Small intestine (tissue), 7 donors: ENCODE measurements around the gene OR51M1. TPM values are rescaled to one million over a fixed set of nuclear protein-coding genes. Genes with fewer than 3 reads are reported as not detected.
"Not testable (repeated sequence)": the region's sequence is repeated elsewhere in the genome, so short reads cannot be mapped to it uniquely, and the experiment has no call there.

ENCODE experiments used
- DNase-seq, 2 donors: peaks; one replicate each; pipeline versions ENCODE4 v3.0.0 to v3.0.0-alpha.2; 2013
- FAIRE-seq: peaks from 2 replicates; lab custom pipeline; 2012; peaks lifted over from hg19 to GRCh38; lab: Jason Lieb, UNC
- H3K27ac ChIP-seq, 3 donors: one replicate each; pipeline ENCODE4 v1.5.1; 2013; ENCODE audit warnings: low read length in 2 of 3, mild to moderate bottlenecking in 2 of 3, control low read depth in 1 of 3, inconsistent platforms in 1 of 3, low read depth in 1 of 3, moderate library complexity in 1 of 3
- H3K27me3 ChIP-seq, 3 donors: one replicate each; pipeline ENCODE4 v1.6.1; 2013; ENCODE audit warnings: low read length in 3 of 3, inconsistent platforms in 1 of 3; ENCODE audit not compliant: control insufficient read depth in 3 of 3, insufficient read depth in 3 of 3
- H3K36me3 ChIP-seq, 3 donors: one replicate each; pipeline ENCODE4 v1.6.1; 2013; ENCODE audit warnings: low read length in 3 of 3, inconsistent platforms in 1 of 3, low read depth in 1 of 3, mild to moderate bottlenecking in 1 of 3, moderate library complexity in 1 of 3; ENCODE audit not compliant: control insufficient read depth in 3 of 3, insufficient read depth in 2 of 3
- H3K4me1 ChIP-seq, 3 donors: one replicate each; pipeline ENCODE4 v1.6.1; 2013; ENCODE audit warnings: low read length in 2 of 3, inconsistent platforms in 1 of 3, low read depth in 1 of 3, mild to moderate bottlenecking in 1 of 3, moderate library complexity in 1 of 3; ENCODE audit not compliant: control insufficient read depth in 3 of 3, insufficient read depth in 2 of 3
- H3K4me3 ChIP-seq, 3 donors: one replicate each; pipeline ENCODE4 v1.5.1; 2013; ENCODE audit warnings: low read length in 3 of 3, control low read depth in 1 of 3, inconsistent platforms in 1 of 3, low read depth in 1 of 3, mild to moderate bottlenecking in 1 of 3, moderate library complexity in 1 of 3
- H3K9me3 ChIP-seq, 2 donors: one replicate each; pipeline ENCODE4 v1.6.1; 2013; ENCODE audit warnings: low read depth in 1 of 2, low read length in 1 of 2; ENCODE audit not compliant: control insufficient read depth in 2 of 2, insufficient read depth in 1 of 2
- WGBS, 3 donors: extraction: QIAGEN DNeasy Blood & Tissue Kit; methylation state at CpG; one replicate each; pipeline ENCODE4 v1.1.7; 2013; 5-methylcytosine and 5-hydroxymethylcytosine counted together
- polyA plus RNA-seq, 4 donors: library from polyadenylated mRNA; stranded (reverse) in 3 of 4; unstranded in 1 of 4; fragments of 200-250 nt in 3 of 4; fragments of 120-200 nt in 1 of 4; gene quantifications; one replicate each; pipeline versions ENCODE4 v1.2.1 to v1.2.3, GENCODE V29; 2013
- donor health status: healthy with polysubstance abuse.
- donor health status: control.
- donor health status: control.
- donor health status: Bipolar disorder and iron deficiency.
- donor health status: healthy.

The OR51M1 gene
- polyA plus RNA-seq, 4 donors, result not detected

DNA sequence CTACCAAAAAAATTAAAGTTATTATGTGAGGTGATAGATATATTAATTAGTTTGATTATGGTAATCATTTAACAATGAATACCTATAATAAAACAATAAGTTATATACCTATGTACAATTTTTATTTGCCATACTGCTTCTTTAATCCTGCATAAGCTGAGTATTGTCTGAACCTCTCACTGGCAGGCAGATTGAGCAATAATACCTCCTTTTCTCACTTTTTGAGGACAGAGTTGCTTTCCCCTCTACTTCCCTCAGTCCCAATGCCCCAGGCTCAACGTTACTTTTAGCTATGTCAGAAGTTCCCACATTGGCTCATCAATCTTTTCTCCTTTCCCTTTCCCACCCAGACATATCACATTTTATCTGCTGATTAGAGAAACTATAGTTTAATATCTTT is 34.1 kb upstream of the OR51M1 start:
- Histone ChIP-seq H3K4me1 (no peaks in the 10 kb centered on the region), H3K27me3 (no peaks in the 10 kb centered on the region), H3K9me3 (no peaks in the 10 kb centered on the region), H3K27ac (no peak overlapping the region), H3K36me3 (no peaks in the 10 kb centered on the region), H3K4me3 (no peak overlapping the region)
- DNase-seq, result no peak
- 20 to 43% (median 42%) methylated on average over 1 of the region's 1 CpG for WGBS, 3 donors
- FAIRE-seq, result no peak

DNA sequence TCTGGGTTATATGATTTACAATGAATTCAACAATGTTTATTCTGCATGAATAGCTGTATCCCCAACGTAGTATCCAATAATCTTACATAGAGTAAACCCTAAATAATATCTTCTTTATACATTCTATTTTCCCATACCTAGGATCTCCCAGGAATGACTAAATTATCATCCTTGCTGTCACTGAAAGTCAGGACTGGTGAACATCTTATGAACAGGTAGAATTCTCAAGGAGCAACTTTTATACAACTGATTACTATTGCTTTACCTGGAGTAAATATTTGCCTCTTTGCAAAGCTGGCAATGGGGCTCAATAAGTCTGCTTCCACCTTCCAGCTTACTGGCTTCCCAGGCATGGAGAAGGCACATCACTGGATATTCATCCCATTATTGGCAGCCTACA is 32.4 kb upstream of the OR51M1 start, which contains the start of gene OR51B6:
TSS of gene OR51B6 (plus strand) at position 301 of the 400 bp plus-strand sequence. CDS start at position 301, 0 bp downstream.
- no peaks in the 10 kb centered on the region for H3K36me3 ChIP-seq
- no peak within 1 kb of the TSS for H3K4me3 ChIP-seq
- H3K27me3 ChIP-seq, result no peaks in the 10 kb centered on the region
- no peak within 1 kb of the TSS for H3K27ac ChIP-seq
- no peaks in the 10 kb centered on the region for H3K9me3 ChIP-seq
- DNase-seq (no peak), FAIRE-seq (no peak)
- H3K4me1 ChIP-seq, result no peaks in the 10 kb centered on the region
- WGBS, 3 donors, result 31 to 44% (median 43%) methylated on average over 1 of the region's 1 CpG

DNA sequence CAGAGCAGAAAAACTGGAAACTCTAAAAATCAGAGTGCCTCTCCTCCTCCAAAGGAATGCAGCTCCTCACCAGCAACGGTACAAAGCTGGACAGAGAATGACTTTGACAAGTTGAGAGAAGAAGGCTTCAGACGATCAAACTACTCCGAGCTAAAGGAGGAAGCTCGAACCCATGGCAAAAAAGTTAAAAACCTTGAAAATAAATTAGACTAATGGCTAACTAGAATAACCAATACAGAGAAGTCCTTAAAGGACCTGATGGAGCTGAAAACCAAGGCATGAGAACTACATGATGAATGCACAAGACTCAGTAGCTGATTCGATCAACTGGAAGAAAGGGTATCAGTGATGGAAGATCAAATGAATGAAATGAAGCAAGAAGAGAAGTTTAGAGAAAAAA is 27.6 kb upstream of the OR51M1 start:
- not testable (repeated sequence) for H3K9me3 ChIP-seq, FAIRE-seq, H3K36me3 ChIP-seq, H3K4me1 ChIP-seq, H3K27ac ChIP-seq, H3K4me3 ChIP-seq, H3K27me3 ChIP-seq, DNase-seq
- WGBS, 3 donors, result 81 to 88% (median 85%) methylated on average over 3 to 5 of the region's 5 CpGs

DNA sequence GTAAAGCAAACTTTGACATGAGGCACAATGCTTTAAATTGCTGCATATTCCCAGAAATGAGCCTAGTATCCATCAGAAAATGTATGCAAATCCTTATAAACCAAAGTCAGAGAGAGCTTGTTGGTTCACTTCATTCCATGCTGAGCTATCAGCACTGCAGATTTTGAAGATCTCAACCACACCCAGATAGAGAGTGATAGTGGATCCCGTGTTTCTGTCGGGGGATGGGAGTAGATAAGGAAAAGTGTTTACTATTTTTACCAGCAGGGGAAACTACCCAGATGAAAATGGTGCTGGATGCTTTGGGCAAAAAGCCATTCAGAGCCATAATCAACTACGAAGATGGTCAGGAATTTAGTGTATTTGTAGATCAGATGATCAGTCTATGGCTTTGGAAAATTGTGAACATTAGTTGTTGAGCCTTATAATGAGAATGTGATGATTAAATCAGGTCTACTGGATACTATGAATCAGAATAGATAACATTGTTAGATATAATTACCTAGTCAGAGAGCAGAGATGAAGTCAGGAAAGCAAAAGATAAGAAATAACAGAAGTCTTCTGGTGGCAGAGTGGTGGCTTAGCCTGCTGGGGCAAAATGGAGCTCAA is 21.5 kb upstream of the OR51M1 start:
- no peaks in the 10 kb centered on the region for H3K36me3 ChIP-seq
- H3K27ac ChIP-seq, result no peak overlapping the region
- DNase-seq (no peak), FAIRE-seq (no peak)
- H3K9me3 ChIP-seq, result no peaks in the 10 kb centered on the region
- 51 to 59% (median 52%) methylated on average over 3 of the region's 3 CpGs for WGBS, 3 donors
- H3K27me3 ChIP-seq, result no peaks in the 10 kb centered on the region
- no peaks in the 10 kb centered on the region for H3K4me1 ChIP-seq
- no peak overlapping the region for H3K4me3 ChIP-seq

DNA sequence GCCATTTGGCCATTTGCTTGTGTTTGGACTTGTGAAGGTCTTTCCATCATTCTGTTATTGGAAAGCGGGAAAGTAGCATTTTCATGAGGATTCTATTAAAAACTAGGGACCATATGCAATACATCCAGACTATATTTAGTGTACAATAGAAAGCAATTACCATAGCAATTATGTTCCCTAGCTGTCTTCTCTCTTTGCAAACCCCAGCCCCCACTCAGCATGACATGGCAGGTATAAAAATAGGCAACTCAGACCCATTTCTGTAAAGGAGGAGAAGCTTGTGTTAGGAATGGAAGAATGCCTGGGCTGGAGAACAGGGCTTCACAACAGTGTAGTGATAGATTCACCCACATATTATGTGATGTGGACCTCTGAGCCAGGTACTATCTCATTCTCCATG is 19.9 kb upstream of the OR51M1 start:
- DNase-seq (no peak), FAIRE-seq (no peak)
- Histone ChIP-seq H3K27ac (no peak overlapping the region), H3K9me3 (no peaks in the 10 kb centered on the region), H3K36me3 (no peaks in the 10 kb centered on the region), H3K4me3 (no peak overlapping the region), H3K27me3 (no peaks in the 10 kb centered on the region), H3K4me1 (no peaks in the 10 kb centered on the region)
- WGBS, 3 donors, result 83 to 93% (median 83%) methylated on average over 1 of the region's 1 CpG

DNA sequence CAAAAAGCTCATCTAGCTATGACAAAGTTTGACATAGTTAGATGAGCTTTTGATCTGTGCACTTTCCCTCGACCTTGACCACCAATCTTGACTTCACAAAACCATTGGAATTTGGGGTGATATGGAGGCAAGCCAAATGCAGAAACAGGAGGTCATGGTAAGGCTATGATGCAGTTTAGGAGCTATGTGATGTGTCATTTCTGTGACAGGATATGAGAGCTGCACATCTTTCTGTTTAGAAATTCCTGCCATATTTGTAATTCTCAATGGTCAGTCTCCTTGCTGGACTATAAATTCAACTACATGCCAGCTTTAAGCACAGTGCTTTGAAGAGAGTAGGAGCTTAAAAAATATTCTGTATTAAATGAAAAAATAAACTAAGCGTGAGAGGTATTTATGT is 19.4 kb upstream of the OR51M1 start:
- Histone ChIP-seq H3K4me1 (no peaks in the 10 kb centered on the region), H3K36me3 (no peaks in the 10 kb centered on the region), H3K9me3 (no peaks in the 10 kb centered on the region), H3K27me3 (no peaks in the 10 kb centered on the region), H3K27ac (no peak overlapping the region), H3K4me3 (no peak overlapping the region)
- WGBS, 3 donors, result 18 to 53% (median 45%) methylated on average over 1 to 2 of the region's 2 CpGs
- DNase-seq (no peak), FAIRE-seq (no peak)

DNA sequence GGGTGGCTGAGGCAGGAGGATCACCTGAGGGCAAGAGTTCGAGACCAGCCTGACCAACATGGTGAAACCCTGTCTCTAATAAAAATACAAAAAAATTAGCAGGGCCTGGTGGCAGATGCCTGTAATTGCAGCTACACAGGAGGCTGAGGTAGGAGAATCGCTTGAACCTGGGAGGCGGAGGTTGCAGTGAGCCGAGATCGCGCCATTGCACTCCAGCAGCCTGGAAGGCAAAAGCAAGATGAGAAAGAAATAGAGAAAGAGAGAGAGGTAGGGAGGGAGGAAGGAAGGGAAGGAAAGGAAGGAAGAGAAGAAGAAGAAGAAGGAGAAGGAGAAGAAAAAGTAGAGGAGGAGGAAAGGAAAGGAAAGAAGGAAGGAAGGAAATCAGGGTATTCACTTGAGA is 17.2 kb upstream of the OR51M1 start:
- WGBS, 3 donors, result 73 to 90% (median 89%) methylated on average over 6 of the region's 6 CpGs
- not testable (repeated sequence) for H3K4me3 ChIP-seq, H3K27me3 ChIP-seq, FAIRE-seq, H3K36me3 ChIP-seq, DNase-seq, H3K9me3 ChIP-seq, H3K27ac ChIP-seq, H3K4me1 ChIP-seq

DNA sequence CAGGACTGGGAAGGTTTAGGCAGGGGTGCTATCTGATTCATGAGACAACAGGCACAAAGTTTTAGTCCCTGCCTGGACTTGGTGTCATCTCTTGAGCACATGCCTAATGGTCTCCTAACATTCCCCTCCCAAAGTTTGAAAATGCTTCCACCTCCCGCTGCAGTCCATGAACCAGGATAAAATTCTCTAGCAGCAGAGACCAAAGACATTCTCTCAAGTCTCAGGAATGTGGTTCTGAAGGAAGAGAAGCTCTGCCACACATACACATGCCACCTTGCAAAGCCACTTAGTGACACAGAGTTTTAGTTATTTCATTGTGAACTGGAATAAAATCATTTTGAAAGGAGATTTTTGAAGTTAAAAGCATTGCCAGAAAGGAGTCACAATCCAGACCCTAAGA is 16.8 kb upstream of the OR51M1 start:
- H3K4me1 ChIP-seq, result no peaks in the 10 kb centered on the region
- no peaks in the 10 kb centered on the region for H3K36me3 ChIP-seq
- no peak overlapping the region for H3K4me3 ChIP-seq
- H3K27me3 ChIP-seq, result no peaks in the 10 kb centered on the region
- no peak for DNase-seq
- WGBS, 3 donors, result 0 to 65% (median 53%) methylated on average over 1 of the region's 1 CpG
- H3K27ac ChIP-seq, result no peak overlapping the region
- no peaks in the 10 kb centered on the region for H3K9me3 ChIP-seq
- FAIRE-seq, result no peak
